Right lung (tissue), 5 donors: ENCODE results near the gene TSPAN2. TPM values are rescaled to one million over a fixed set of nuclear protein-coding genes. Genes with fewer than 3 reads are reported as not detected.

Experiments
- DNase-seq, 2 donors: peaks; one replicate each; pipeline ENCODE4 v3.0.0-alpha.2; 2013
- polyA plus RNA-seq, 5 donors: library from polyadenylated mRNA; unstranded; fragments of 120-200 nt; gene quantifications; one replicate each; pipeline versions ENCODE4 v1.2.1 to v1.2.3, GENCODE V29; 2013; ENCODE audit warnings: inconsistent platforms in 1 of 5, low replicate concordance in 1 of 5; ENCODE audit not compliant: insufficient read length in 5 of 5, insufficient read depth in 1 of 5

The TSPAN2 gene
- polyA plus RNA-seq, 5 donors: 7.5 to 10.4 (median 9.1) TPM

DNA sequence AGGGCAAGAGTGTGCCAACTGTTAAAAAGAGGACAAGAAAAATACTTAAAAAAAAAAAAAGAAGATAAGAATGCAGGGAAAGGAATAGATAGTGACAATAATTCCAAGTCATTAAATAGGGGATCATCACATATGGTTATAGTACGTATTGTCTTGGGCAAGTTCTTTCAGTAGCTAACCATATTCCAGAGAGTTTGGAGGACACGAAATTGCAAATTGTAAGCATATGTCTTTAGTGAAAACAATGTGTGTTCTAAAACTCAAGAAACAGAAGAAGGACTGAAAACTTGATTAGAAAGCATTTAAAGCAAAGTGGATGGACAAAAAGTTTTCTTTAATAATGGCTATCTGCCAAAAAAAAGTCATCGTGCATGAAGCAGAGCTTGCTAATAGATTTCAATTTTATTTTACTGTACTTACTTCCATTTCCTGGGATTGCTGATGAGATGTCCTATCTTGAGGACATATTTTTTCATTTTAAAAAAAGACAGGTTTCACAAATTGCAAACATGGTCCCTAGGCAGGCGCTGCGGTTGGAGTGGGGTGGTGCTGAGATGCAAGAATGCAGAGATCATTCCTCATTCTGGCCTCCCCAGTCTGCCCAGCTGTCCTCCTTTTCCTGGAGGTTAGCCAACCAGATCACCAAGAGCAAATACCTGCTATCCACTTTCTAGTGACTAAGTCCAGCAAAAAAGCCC, 11.9 kb downstream of the TSPAN2 start:
- no peak for DNase-seq

DNA sequence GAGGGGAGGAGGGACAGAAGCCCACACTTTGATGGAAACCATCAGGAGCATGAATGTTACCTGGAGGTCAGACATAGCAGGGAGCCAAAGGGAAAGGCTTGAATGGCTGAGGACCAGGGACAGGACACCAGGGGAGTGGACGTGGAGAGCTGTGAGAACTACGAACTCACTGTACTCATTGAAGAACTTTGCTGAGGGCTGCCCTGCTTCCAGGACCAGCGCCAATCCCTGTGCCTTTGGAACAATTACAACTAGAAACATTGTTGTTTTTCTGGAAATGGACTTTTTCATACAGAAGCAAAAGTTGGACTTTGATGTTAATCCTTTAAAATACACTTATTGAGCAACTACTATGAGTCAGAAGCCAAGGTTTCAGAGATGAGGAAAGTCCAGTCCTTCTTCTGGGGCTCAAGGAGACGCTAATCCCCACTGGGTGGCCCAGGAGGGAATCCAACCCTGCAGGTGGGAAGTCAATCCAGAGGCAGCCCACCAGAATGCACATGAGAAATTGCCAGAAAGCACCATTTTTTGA, 12.9 kb downstream of the TSPAN2 start:
- DNase-seq: no peak

DNA sequence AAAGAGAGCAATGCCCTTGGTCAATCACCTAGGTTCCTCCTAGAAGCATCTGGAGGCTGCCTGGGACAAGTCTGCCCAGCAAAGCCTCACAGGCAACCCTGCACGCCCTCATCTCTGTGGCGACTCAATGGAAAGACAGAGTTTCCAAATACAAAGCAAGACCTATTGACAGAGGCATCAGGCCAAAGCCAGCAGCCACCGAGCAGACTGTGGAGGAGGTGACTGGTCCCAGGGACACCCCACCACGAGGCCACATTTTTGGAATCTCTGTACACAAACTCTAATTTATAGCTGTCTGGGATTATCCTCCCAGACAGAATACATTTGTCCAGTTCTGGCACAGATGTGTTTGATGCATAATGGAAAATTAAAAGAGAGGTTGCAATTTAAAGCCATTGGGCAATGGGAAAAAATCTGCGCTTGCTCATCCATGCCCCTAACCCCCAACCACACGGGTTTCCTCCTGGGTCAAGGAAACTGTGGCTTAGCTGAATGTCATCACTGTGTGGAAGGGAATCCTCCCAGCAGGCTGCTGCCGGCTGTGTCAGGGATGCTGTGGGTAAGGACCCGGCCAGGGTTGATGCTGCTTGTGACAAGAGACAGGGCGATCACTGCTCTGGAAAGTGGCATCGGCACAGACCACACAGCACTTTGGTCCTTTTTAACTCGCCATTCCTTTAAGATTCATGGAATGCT, 14.3 kb downstream of the TSPAN2 start:
- DNase-seq: no peak

DNA sequence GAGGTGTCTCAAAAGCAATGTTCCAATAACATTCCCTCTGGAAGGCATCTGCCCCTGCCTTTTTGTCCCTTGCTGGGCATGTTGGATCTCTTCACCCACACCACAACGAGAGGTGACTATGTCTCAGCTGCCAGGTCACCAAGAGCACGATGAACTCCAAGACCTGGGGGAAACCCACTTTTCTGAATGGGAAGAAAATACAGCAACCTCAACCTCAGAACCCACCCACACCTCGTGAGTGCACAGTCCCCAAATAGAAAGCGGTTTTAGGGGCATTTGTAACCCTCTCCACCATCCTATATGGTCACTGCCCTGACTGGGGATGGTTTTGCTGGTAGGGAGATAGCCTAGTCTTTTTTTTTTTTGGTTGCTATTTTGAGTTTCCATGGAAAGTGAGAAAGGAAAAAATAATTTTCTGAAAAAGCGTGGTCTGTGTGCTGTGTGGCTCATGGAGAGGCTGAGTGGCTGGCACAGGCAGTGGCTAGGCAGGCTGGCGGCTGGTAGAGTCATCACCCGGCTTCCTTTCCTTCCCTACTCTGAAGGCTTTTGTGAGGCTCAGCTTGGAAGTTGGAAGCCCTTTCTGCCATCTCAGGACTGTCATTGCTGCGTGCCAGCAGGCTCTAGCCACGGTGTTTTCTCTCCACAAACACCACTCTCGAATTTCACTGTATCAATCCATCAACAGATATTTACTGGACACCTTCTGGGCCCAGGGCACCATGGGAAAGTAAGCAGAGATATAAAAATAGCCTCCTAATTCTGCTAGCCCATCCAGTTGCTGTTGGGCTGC, 15.8 kb downstream of the TSPAN2 start:
- no peak for DNase-seq

DNA sequence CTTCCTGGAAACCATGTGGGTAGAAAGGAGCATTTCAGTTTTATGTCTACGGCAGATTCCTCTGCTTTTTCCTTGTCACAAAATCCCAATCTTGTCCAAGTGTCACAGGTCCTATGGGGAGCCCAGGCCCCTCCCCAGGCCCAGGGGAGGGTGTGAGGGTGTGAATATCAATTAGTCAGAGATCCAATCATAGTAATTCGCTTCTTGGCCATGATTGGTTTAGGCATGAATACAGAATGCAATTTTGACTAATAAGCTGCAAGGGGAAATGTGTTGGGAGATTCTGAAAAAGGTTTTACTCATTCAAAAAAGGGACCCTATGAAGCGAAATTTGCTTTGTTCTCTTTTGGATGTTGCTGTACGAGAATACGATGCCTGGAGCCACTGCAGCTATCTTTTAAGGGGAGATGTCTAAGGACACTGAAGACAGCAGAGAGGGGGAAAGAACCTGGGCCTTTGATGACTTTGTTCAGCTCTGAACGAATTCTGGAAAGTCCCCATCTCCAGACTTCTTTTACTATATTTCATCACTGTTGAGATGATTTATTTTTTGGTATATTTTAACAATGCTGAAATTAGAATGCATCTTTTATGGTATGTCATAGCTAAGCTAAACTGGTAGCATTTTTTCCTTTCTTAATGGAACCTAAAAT, 18.2 kb downstream of the TSPAN2 start:
- DNase-seq: no peak

DNA sequence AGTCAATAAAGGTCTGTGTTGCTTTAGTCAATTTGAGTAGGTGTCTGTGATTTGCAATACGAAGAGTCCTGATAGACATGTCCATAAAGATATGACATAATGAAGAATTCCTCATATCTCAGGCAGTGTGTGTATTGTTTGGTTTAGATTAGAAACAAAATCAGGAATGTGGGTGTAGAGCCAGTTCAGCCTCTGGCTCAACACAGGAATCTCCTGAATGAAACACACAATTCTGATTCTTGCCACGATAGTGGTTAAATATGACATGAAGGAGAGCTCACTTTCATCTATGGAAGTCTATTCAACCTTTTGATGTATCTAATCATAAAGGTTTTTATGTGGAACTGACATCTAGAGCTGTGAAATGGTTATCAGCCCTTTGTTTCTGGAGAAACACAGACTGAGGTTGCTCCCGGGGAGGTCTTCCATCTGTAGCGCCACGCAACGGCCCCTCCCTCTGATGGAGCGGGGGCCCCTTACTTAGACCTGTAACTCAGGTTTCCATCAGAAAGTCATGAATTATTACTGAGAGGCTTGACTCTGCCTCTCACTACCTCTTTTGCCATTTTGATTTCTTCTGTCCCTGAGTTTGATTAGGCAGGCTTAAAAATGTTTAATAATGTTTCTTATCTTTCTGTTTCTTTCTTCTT, 19.5 kb downstream of the TSPAN2 start:
- DNase-seq: no peak

DNA sequence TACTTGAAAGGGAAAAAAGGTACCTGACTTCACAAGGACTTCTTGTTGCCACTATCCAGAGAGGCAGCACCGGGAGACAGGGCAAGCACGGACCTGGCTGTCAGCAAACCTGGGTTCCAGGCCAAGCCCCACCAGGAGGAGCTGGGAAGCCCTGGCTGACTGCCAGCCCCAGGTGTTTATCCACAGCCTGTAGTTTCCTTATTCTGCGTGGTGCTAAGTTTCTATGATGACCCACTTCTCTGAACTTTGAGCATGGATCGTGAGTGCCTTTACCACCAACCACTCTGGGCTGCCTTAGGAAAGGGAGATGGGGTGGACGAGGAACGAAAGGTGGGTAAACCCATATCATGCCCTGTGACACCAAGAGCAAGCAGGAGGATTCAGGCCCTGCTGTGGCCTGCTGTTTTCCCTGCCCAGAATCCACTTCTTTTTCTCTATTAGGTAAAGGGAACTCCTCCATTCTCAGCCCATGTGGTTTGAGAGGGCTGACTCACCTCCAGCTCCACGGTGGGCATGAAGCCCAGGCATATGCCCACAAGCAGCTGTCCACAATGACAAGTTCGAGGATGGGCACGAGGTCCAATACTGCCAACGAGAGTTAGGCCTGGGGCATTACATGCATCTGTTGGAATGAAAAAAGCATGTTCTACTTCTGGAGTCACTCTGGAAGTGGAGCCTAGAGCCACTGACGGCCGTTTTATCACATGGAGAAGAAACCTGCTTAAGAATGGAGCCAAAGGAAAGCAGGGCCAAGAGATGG, 20.3 kb downstream of the TSPAN2 start:
- DNase-seq: no peak

DNA sequence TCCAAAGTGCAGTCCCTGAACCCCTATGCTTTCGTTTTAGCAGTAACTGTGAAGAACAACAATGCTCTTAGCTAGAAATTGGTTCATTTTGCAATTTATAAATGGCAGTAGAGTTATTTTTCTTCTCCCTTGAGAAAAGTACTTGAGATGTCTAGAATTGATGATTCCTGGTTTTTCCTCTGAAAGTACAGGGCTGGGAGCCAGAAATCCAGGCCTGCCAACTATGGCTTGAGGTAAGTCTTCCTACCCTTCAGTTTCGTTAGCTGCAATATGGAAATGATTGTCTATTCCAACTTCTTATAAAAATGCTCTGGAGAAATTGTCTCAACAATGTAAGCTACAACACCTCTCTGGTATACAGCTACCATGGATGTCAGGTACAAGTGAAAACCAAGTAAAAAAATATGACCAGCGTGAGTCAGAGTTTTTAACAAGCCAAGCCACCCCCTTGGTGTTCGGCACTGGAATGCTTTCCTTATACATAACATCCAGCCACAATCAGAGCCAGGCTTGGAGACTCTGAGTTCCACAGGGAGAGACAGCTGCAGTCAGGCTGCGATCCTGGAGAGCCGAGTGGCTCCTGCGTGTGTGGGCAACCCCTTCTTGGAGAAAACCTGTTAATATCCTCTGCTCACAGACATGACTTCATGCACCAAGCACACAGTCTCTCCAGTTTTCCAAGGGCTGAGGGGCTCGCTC, 22.0 kb downstream of the TSPAN2 start:
- no peak for DNase-seq

DNA sequence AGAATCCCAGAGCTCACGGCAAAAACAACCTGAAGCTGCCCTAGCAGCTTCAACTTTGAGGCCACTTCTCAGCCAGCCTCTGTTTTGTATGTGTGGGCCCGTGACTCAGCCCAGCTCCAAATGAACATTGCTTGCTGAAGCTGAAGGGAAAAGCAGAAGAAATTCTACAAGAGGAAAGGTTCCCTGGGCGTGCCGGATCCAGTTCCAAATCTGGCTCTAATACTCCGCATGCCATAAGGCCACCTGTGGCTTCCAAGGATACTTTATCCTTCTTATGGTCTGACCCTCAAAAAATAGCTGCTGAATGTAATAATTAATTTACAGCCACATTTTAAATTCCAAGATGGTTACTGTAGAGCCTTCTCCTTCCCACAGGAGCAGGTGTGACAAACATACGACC, 24.3 kb downstream of the TSPAN2 start:
- no peak for DNase-seq

DNA sequence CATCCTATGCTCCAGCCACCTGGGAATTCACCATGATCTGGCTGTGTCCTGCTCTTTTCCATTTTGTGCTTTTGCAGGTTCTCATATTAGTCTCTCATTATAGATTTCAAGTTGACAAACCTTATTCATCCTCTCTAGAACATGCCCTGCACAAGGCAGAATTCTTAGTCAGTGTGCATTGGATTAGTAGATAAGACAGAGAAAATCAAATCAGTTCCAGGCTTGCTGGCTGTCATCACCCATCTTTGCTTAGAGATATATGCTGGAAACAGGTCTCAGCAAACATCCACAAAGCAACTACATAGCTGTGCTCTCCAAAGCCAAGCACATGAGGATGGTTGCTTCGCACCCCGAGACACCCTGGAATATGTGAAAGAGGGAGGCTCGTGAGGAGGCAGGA, 24.8 kb downstream of the TSPAN2 start:
- DNase-seq: no peak

DNA sequence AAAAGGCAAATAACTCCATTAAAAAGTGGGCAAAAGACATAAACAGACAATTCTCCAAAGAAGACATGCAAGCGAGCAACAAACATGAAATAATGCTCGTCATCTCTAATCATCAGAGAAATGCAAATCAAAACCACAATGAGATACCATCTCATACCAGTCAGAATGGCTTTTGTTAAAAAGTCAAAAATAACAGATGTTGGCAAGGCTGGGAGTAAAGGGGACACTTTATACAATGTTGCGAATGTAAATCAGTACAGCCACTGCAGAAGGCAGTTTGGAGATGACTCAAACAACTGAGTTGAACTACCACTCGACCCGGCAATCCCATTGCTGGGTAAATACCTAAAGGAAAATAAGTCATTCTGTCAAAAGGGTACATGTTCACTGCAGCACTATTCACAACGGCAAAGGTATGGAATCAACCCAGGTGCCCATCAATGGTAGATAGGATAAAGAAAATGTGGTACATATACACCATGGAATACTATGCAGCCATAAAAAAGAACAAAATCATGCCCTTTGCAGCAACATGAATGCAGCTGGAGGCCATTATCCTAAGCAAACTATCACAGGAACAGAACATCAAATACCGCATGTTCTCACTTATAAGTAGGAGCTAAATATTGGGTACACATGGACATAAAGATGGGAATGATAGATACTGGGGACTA, 25.9 kb downstream of the TSPAN2 start:
- DNase-seq: no peak

DNA sequence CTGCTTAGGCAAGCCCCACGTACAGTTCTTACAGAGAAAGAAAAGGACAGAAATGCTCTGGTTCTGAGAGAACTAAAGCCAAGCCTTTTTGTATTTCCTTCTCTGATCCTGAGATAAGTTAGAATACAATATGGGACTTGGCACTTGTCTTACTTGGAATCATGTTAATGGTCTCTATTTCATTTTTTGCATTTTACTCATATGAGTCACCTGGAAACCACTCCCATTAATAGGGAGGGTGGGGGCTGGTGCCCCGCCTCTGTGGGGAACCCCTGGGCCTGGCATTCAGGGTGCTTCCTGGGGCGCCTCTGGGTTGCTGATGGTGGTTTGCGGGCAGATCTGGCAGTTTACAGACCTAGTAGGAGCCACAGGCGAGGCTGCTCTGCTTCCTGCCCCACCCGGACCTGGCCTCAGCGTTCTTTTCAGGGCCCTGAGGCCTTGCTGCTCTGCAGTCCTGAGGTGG, 26.7 kb downstream of the TSPAN2 start:
- DNase-seq: no peak

DNA sequence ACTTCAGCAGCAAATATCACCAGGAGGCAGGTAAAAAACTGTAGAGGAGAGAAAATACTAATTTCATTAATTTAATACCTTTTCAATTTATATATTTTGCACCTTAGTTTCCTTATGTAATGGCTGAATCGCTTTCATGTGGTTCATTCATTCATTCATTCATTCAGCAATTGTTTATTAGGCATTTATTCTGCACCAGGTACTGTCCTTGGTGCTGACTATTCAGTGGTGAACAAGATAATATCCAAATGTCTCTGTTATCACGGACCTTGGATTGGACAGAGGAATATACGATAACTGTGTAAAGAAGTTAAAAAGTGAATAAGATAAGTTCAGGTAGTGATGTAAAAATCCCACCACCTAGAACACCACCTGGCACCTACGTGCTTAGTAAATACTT, 28.8 kb downstream of the TSPAN2 start:
- DNase-seq: no peak

DNA sequence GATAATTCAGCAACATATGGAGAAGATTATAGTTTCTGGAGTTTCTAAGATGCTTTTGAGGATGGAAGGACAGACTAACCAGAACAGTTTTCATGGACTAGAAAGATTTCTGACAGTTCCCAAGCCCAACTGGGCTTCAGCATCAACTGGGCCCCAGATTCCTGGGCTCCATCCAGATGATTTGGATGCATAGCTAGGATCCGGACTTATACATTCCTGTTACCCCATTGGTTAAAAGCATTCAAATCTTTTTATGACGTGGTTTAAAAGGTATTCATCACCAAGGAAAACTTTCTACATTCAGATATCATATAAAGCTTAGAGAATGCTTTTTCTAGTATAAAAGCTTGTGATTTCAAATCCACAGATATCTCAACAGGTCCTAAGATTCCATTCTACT, 30.0 kb downstream of the TSPAN2 start:
- DNase-seq: no peak

DNA sequence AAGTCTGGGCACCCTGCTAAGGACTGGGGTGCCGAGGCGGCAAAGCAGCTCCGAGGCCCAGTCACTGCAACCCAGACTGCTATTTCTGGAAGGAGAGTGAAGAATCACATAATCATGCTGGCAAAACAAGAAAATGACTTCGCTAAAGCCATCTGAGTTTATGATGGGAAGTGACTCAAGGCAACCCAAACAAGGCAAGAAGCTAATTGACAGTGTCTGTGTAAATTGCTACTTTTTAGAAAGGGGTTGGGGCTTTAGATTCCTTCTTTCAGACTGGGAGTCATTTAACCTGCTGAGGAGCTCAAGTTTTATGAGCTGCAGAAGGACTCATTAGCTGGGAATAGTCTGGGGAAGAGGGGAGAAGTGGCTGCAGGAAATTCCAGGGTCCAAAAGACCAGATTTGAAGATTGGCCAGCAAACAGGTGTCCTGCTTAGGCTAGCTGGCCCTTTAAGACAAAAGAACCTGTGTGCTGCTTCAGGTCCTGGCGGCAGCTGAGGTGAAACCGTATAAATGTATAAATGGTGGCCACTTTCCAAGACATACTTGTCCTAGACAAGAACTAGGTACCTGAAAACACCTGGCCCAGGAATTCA, 31.5 kb downstream of the TSPAN2 start:
- DNase-seq: no peak

DNA sequence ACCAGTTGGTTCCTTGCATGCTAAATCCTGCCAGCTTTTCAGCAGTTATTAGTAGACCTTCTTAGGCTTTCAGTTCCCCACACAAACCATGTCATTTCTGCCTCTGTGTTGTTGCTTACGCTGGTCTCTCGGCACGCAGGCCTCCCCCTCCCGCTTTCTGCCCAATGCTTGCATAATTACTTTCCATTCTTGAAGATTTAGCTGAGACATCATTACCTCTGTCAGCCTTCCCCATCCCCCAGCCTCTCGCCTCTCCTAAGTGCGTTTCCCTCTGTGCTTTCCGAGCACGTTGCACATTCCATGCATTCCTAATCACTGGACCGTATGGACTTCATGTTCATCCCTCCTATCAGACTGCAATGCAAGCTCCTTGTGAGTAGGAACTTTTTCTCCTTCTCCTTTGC, 32.9 kb downstream of the TSPAN2 start:
- peak; percentile 30 to 59 for DNase-seq

DNA sequence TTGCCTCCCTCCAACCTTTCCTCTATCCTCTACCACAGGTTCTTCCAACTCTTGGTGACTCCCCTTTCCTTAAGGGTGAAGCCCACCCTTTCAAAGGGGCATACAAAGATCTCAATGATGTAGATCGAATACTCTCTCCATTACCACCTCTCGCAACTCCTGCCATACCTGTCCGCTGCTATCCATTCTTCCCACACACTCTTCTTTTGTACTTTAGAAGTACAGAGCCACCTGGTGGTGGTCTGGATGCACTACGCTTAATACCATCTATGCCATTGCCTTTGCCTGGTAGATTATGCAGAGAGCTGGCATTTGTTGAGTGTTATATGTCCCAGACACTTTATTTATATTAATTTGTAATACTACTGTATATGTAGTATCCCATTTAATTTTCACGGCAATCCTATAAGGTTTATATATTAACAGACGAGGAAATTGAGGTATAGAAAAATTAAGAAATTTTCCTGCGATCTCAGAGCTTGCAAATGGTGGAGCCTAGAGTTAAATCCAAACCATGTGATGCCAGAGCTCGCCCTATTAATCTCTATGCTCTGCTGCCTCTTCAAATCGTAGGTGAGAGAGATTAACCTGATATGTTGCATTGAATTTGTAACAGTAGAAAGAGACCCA, 36.7 kb downstream of the TSPAN2 start:
- DNase-seq: peak in 1 of 2 donors; percentile 20

DNA sequence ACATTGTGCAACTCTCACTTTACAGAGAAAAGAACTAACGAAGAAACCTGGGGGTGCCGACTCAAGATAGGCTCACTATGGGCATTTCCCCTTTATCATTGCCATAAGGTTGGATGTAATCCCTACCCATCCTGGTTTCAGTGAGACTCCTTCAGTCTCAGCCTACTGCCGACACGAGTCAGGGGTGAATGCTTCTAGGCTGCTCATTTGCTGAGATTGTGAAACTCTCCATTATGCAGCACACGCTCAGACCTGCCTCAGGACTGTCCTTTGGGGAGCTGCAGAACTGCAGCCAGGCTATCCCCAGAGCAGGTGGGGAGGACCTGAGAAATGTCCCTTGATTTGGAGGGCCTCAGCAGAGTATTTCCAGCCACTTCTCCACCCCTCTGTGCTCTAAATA, 37.5 kb downstream of the TSPAN2 start:
- DNase-seq: no peak
